Endodermal cell (in vitro differentiated cells): Measurements from ENCODE around the gene ZNF367. TPM values are rescaled to one million over a fixed set of nuclear protein-coding genes. Genes with fewer than 3 reads are reported as not detected.
A peak's percentile ranks its signal among the peaks of the same experiment; 100 is the strongest.

Experiments
- DNase-seq: peaks from one replicate; pipeline ENCODE4 v3.0.0-alpha.2; 2017
- H3K27ac ChIP-seq: 2 replicates; pipeline ENCODE4 v1.5.1; 2013; ENCODE audit warnings: mild to moderate bottlenecking, low read depth, low read length, moderate library complexity
- H3K27me3 ChIP-seq: 2 replicates; pipeline ENCODE4 v1.6.1; 2013; ENCODE audit warnings: mild to moderate bottlenecking, low read length, moderate library complexity; ENCODE audit not compliant: insufficient read depth, control insufficient read depth, poor library complexity, severe bottlenecking
- H3K36me3 ChIP-seq: 2 replicates; pipeline ENCODE4 v1.7.0; 2013; ENCODE audit warnings: mild to moderate bottlenecking, low read length, moderate library complexity; ENCODE audit not compliant: control insufficient read depth, insufficient read depth
- H3K4me1 ChIP-seq: one replicate; pipeline ENCODE4 v1.7.0; 2013; ENCODE audit warnings: low read length; ENCODE audit not compliant: control insufficient read depth, insufficient read depth
- H3K4me3 ChIP-seq: 2 replicates; pipeline ENCODE4 v1.5.1; 2013; ENCODE audit warnings: mild to moderate bottlenecking, low read length, moderate library complexity
- H3K9ac ChIP-seq: 2 replicates; pipeline ENCODE4 v1.6.1; 2013; ENCODE audit warnings: mild to moderate bottlenecking, low read length, moderate library complexity; ENCODE audit not compliant: poor library complexity, severe bottlenecking; ENCODE audit errors: extremely low read depth
- H3K9me3 ChIP-seq: 2 replicates; pipeline ENCODE4 v1.6.1; 2013; ENCODE audit warnings: mild to moderate bottlenecking, low read length, moderate library complexity; ENCODE audit not compliant: control insufficient read depth
- H3K27ac Mint-ChIP-seq: 2 replicates; pipeline ENCODE4 v1.8.0; 2020; ENCODE audit warnings: mixed read lengths
- H3K27me3 Mint-ChIP-seq: 2 replicates; pipeline ENCODE4 v1.8.0; 2021; ENCODE audit warnings: mild to moderate bottlenecking, mixed read lengths; ENCODE audit not compliant: insufficient read depth
- H3K36me3 Mint-ChIP-seq: 2 replicates; pipeline ENCODE4 v1.8.0; 2020; ENCODE audit warnings: low read depth, mixed read lengths
- H3K4me1 Mint-ChIP-seq: 2 replicates; pipeline ENCODE4 v1.8.0; 2020; ENCODE audit warnings: mixed read lengths
- H3K4me3 Mint-ChIP-seq: 2 replicates; pipeline ENCODE4 v1.8.0; 2020; ENCODE audit warnings: mild to moderate bottlenecking, moderate library complexity, mixed read lengths
- H3K9me3 Mint-ChIP-seq: 2 replicates; pipeline ENCODE4 v1.8.0; 2020; ENCODE audit warnings: mild to moderate bottlenecking, mixed read lengths
- WGBS, 2 experiments: methylation state at CpG; one replicate each; pipeline versions ENCODE4 v1.1.5 to v1.1.7; 2013; ENCODE audit warnings: missing lambda C conversion rate in 2 of 2, mixed read lengths in 1 of 2; ENCODE audit not compliant: insufficient coverage in 1 of 2, insufficient read length in 1 of 2; 5-methylcytosine and 5-hydroxymethylcytosine counted together
- total RNA-seq, 2 donors: library from RNA; stranded (reverse); fragmentation: NEBNext Ultra II Directional in 1 of 2; extraction: Animal tissue kit (Norgen Biotek cat#: 25700) in 1 of 2; gene quantifications; 2 replicates in 1 of 2; 3 replicates in 1 of 2; pipeline ENCODE4 v1.2.1, GENCODE V29; 2021
- TF ChIP-seq, protein P1 (sequence below): fragments of 200-600 bp; sonication (generic); conservative IDR thresholded peaks from 2 replicates; pipeline ENCODE4 v1.5.0; 2021; ENCODE audit warnings: antibody characterized with exemption, mild to moderate bottlenecking

Gene ZNF367
- total RNA-seq, 2 donors from 2014 or later = 7.7 to 10.6 TPM

- TF ChIP-seq, protein P1, sequence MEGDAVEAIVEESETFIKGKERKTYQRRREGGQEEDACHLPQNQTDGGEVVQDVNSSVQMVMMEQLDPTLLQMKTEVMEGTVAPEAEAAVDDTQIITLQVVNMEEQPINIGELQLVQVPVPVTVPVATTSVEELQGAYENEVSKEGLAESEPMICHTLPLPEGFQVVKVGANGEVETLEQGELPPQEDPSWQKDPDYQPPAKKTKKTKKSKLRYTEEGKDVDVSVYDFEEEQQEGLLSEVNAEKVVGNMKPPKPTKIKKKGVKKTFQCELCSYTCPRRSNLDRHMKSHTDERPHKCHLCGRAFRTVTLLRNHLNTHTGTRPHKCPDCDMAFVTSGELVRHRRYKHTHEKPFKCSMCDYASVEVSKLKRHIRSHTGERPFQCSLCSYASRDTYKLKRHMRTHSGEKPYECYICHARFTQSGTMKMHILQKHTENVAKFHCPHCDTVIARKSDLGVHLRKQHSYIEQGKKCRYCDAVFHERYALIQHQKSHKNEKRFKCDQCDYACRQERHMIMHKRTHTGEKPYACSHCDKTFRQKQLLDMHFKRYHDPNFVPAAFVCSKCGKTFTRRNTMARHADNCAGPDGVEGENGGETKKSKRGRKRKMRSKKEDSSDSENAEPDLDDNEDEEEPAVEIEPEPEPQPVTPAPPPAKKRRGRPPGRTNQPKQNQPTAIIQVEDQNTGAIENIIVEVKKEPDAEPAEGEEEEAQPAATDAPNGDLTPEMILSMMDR = no peak
- H3K27me3 ChIP-seq = no peaks in the 10 kb centered on the region
- H3K36me3 ChIP-seq = peaks cover 11% of the 10 kb centered on the region
- H3K4me1 ChIP-seq = no peaks in the 10 kb centered on the region
- DNase-seq = peak; percentile 58
- no peak overlapping the region for H3K9ac ChIP-seq
- H3K9me3 ChIP-seq = no peaks in the 10 kb centered on the region
- no peak overlapping the region for H3K27ac ChIP-seq
- Mint-ChIP-seq H3K4me3 (no peak overlapping the region), H3K27me3 (no peaks in the 10 kb centered on the region), H3K4me1 (peaks cover 7% of the 10 kb centered on the region), H3K27ac (peak overlapping the region; percentile 27), H3K9me3 (no peaks in the 10 kb centered on the region), H3K36me3 (peaks cover 26% of the 10 kb centered on the region)
- WGBS, 2 experiments = 62 to 88% methylated on average over 3 to 6 of the region's 6 CpGs
- no peak overlapping the region for H3K4me3 ChIP-seq
Observed at GRCh38 chr9:96462541-96462940, 44.4 kb upstream of the ZNF367 start.

DNA sequence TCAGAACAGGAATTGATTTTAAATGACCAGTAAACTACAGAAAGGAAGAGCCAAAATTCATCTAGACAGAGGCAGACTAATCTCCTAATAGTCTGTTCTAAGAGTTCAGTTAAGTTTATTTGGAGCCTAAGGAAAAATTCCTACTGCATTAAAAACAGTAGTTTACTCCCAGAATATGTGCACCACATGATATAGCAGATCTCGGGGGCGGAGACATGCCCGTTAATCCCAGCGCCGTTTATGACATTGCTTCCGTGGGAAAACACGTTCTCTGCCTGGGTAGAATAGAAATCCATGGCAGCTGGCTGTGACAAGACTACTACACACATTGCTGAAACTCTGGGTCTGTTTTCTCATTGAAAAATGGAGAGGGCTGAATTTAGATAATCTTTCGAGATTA, 43.2 kb upstream of the ZNF367 start:
- Histone ChIP-seq H3K4me1 (no peaks in the 10 kb centered on the region), H3K4me3 (no peak overlapping the region), H3K27me3 (no peaks in the 10 kb centered on the region), H3K9ac (no peak overlapping the region), H3K36me3 (peaks cover 11% of the 10 kb centered on the region), H3K27ac (no peak overlapping the region), H3K9me3 (no peaks in the 10 kb centered on the region)
- TF ChIP-seq, protein P1 = no peak
- WGBS, 2 experiments = 96 to 97% methylated on average over 7 to 8 of the region's 8 CpGs
- no peak for DNase-seq
- Mint-ChIP-seq H3K27me3 (no peaks in the 10 kb centered on the region), H3K27ac (no peak overlapping the region), H3K4me3 (no peak overlapping the region), H3K9me3 (no peaks in the 10 kb centered on the region), H3K4me1 (peaks cover 7% of the 10 kb centered on the region), H3K36me3 (peaks cover 22% of the 10 kb centered on the region)

DNA sequence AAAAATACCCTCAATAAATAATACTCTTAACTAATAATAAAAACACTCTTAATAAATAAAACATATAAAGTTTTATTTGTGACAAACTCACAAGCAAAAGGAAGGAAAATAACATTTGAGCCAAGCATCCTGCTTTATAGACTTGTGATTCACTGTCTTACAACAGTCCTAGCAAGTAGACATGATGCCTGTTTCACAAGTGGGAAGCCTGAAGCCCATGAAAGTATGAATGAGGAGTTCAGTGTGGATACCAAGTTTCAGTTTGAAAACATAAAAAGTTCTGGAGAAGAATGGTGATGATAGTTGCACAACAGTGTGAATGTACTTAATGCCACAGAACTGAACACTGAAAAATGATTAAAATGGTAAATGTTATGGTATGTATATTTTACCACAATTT, 42.7 kb upstream of the ZNF367 start:
- H3K4me1 Mint-ChIP-seq = peaks cover 7% of the 10 kb centered on the region
- TF ChIP-seq, protein P1 = no peak
- no peak for DNase-seq
- Histone ChIP-seq H3K36me3 (peaks cover 10% of the 10 kb centered on the region), H3K27me3 (no peaks in the 10 kb centered on the region), H3K27ac (no peak overlapping the region), H3K9ac (no peak overlapping the region), H3K4me1 (no peaks in the 10 kb centered on the region), H3K9me3 (no peaks in the 10 kb centered on the region), H3K4me3 (no peak overlapping the region)
- no peak overlapping the region for H3K27ac Mint-ChIP-seq
- H3K9me3 Mint-ChIP-seq = no peaks in the 10 kb centered on the region
- H3K27me3 Mint-ChIP-seq = no peaks in the 10 kb centered on the region
- no peak overlapping the region for H3K4me3 Mint-ChIP-seq
- H3K36me3 Mint-ChIP-seq = peaks cover 18% of the 10 kb centered on the region
